Prostate gland (tissue), 2 donors: ENCODE measurements around the gene SPRYD3. TPM values are rescaled to one million over a fixed set of nuclear protein-coding genes. Genes with fewer than 3 reads are reported as not detected.

ENCODE experiments used
- DNase-seq: peaks from one replicate; pipeline ENCODE4 v3.0.0-alpha.2; 2019; ENCODE audit warnings: low spot score
- H3K27ac ChIP-seq, 2 donors: fragments of 200-600 bp; sonication (generic); 2 replicates each; pipeline ENCODE4 v1.5.1; 2017 to 2019
- H3K27me3 ChIP-seq: fragments of 200-600 bp; sonication (generic); replicated peaks from 2 replicates; pipeline ENCODE4 v1.5.1; 2019; ENCODE audit not compliant: insufficient read depth
- H3K36me3 ChIP-seq, 2 donors: fragments of 200-600 bp; sonication (generic); 1 replicate in 1 of 2; 2 replicates in 1 of 2; pipeline versions ENCODE4 v1.5.1 to v1.8.1; 2017 to 2019
- H3K4me1 ChIP-seq: fragments of 200-600 bp; sonication (generic); replicated peaks from 2 replicates; pipeline ENCODE4 v1.5.1; 2019
- H3K4me3 ChIP-seq, 2 donors: fragments of 200-600 bp; sonication (generic); 2 replicates each; pipeline ENCODE4 v1.5.1; 2017 to 2019
- H3K9me3 ChIP-seq: fragments of 200-600 bp; sonication (generic); 2 replicates; pipeline ENCODE4 v1.5.1; 2017
- CTCF ChIP-seq, 4 experiments: fragments of 200-600 bp in 2 of 4; fragments of 450-650 bp in 2 of 4; sonication (generic) in 2 of 4; IDR thresholded peaks; 1 replicate in 3 of 4; 2 replicates in 1 of 4; pipeline ENCODE4 v1.5.1; 2016 to 2019; ENCODE audit warnings: antibody characterized with exemption in 4 of 4, mild to moderate bottlenecking in 2 of 4, moderate library complexity in 2 of 4
- POLR2A ChIP-seq: fragments of 450-650 bp; IDR thresholded peaks from one replicate; pipeline ENCODE4 v1.6.1; 2016; ENCODE audit warnings: antibody characterized with exemption, mild to moderate bottlenecking
- POLR2AphosphoS5 ChIP-seq: sonication (generic); formaldehyde crosslinking; IDR thresholded peaks from one replicate; pipeline ENCODE4 v1.6.1; 2017; ENCODE audit warnings: antibody characterized with exemption
- WGBS: methylation state at CpG from one replicate; pipeline ENCODE4 v1.1.5; 2018; 5-methylcytosine and 5-hydroxymethylcytosine counted together
- intact Hi-C: fragments of 100-400 bp; cut with DNase I; formaldehyde crosslinking; loops from one replicate; pipeline ENCODE4 v1.14.2; 2022
- total RNA-seq, 2 donors: library from RNA; depleted of rRNA; stranded (reverse); fragments of >200 nt; gene quantifications; one replicate each; pipeline ENCODE4 v1.1.0, GENCODE V29; 2016

The SPRYD3 gene
- total RNA-seq, 2 donors from 2014 or later = 38.7 to 54.4 TPM

DNA sequence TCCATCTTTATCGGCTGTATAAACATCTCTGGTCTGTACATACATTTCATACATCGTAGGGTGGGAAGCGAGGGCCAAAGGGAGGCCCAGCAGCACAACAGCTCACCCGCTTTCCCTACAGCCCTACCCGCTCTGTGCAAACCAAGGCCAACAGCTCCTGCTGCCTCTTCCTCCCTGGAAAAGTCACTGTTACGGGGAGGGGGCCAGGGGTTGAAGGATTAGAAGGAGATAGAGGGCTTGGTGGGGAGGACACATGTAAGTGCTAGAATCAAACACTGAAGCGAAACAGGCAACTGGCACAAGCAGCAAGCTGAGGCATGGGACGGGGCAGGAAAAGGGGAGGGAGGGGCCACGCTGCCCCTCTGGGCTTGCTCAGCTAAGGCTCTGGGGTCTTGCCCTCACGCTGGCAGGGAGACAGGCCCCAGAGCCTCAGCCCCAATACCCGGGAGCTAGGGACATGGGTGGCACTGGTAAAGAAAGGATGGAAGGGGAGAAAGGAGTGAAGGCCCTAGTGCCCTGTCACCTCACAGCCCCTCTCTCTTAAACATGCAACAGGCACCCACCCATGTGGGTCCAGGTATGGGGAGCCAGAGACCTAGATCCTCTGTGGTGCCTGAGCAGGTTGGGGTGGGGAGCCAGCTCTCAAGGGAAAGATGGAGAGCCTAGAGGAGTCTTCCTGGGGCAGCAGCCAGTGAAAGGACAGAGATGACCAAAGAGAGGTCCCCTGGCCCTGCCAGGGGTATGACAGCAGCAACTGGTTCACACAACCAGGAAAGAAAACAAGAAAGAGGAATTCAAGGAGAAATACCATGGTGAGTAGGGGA is 14.4 kb downstream of the SPRYD3 start:
- no peak for DNase-seq
- Histone ChIP-seq H3K4me3 (no peak overlapping the region), H3K9me3 (no peaks in the 10 kb centered on the region), H3K36me3 (peaks cover 0 to 18% of the 10 kb centered on the region in 2 donors), H3K4me1 (peaks cover 16% of the 10 kb centered on the region), H3K27ac (peak overlapping the region; percentile 58 to 68), H3K27me3 (no peaks in the 10 kb centered on the region)
- 73% methylated on average over 11 of the region's 11 CpGs for WGBS
- intact Hi-C loops = loop anchor here (1.0 to 5.0 kb wide), 3 partner anchors 34 to 132 kb away; no protein-coding TSS in a partner anchor
- TF ChIP-seq POLR2A = no peak

DNA sequence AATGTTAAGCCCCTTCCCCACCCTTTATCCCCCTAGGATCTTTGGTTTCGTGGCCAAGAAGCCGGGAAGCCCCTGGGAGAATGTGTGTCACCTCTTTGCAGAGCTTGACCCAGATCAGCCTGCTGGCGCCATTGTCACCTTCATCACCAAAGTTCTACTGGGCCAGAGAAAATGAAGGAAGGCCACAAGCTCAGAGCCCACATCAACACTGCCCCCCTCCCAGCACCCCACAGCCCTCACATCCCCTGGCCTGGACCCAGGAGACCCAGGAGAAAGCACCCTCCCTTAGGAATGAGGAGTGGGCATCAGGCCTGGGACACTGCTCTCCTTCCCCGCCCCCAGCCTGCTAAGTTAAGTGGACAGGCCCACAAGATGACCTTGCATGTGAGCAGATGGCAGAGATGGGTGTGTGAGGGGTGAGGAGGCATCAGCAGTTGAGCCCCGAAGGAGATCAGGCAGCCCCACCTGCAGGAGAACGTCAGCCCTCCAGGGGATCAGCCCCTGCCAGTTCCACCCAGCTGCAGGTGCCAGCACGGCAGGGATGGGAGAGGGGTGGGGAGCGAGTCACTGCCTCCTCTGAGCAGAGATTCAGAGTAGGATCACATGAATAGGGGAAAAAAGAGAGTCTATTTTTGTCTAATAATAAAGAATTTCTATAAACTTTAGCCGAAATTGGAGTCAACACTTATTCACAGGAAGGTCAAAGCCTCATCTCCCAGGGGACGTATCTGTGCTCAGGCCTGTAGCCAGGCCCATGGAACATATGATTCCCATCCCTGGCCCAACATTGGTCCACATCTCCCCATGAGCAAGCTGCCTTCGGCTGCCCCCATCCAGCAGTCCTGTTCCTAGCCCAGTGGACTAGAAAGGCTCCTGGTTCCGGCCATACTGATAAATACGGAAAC is 15.2 kb downstream of the SPRYD3 start:
- Histone ChIP-seq H3K36me3 (peaks cover 0 to 18% of the 10 kb centered on the region in 2 donors), H3K9me3 (no peaks in the 10 kb centered on the region), H3K4me1 (peaks cover 12% of the 10 kb centered on the region), H3K27ac (peak overlapping the region; percentile 58 to 68), H3K27me3 (no peaks in the 10 kb centered on the region), H3K4me3 (no peak overlapping the region)
- DNase-seq = no peak
- WGBS = 46% methylated on average over 13 of the region's 13 CpGs
- TF ChIP-seq CTCF (IDR thresholded peaks at IDR 0.05) = peak in 1 of 4 experiments; percentile 4
- no peak for TF ChIP-seq POLR2A
- peak; percentile 50 for TF ChIP-seq POLR2AphosphoS5
- intact Hi-C loops = loop anchor here (2.0 kb wide), 1 partner anchor 133 kb away; no protein-coding TSS in a partner anchor

GRCh38 chr12:53062977-53063707 is 16.0 kb downstream of the SPRYD3 start:
- peaks cover 0 to 16% of the 10 kb centered on the region in 2 donors for H3K36me3 ChIP-seq
- H3K27me3 ChIP-seq = no peaks in the 10 kb centered on the region
- peak overlapping the region; percentile 66 to 68 for H3K27ac ChIP-seq
- H3K4me3 ChIP-seq = no peak overlapping the region
- peaks cover 12% of the 10 kb centered on the region for H3K4me1 ChIP-seq
- TF ChIP-seq CTCF (IDR thresholded peaks at IDR 0.05) (no peak), POLR2AphosphoS5 (no peak), POLR2A (no peak)
- no peak for DNase-seq
- 69% methylated on average over 14 of the region's 14 CpGs for WGBS
- intact Hi-C loops = no loop called here
- H3K9me3 ChIP-seq = no peaks in the 10 kb centered on the region

GRCh38 chr12:53062011-53062961 is 16.9 kb downstream of the SPRYD3 start:
- 68% methylated on average over 20 of the region's 20 CpGs for WGBS
- Histone ChIP-seq H3K27ac (peak overlapping the region; percentile 66 to 68), H3K4me3 (no peak overlapping the region), H3K36me3 (peaks cover 0 to 7% of the 10 kb centered on the region in 2 donors), H3K4me1 (peaks cover 12% of the 10 kb centered on the region), H3K27me3 (no peaks in the 10 kb centered on the region), H3K9me3 (no peaks in the 10 kb centered on the region)
- TF ChIP-seq POLR2A = no peak
- TF ChIP-seq CTCF (IDR thresholded peaks at IDR 0.05) = no peak
- no peak for TF ChIP-seq POLR2AphosphoS5
- no peak for DNase-seq
- intact Hi-C loops = no loop called here
